ENCODE results near the gene DCP1B. TPM values are rescaled to one million over a fixed set of nuclear protein-coding genes. Genes with fewer than 3 reads are reported as not detected.

Gene DCP1B
- total RNA-seq, 3 donors from 2014 or later (not counting 1 experiment from before 2014, with no cell fraction given) = 4.7 to 8.5 (median 7.5) TPM

- ATAC-seq = peak; percentile 67 to 81 (median 78)
- no peak overlapping the region for H3K27ac ChIP-seq (ENCODE audit: low read length)
Measured at GRCh38 chr12:1915082-1915968, 88.9 kb downstream of the DCP1B start.

GRCh38 chr12:1914114-1914911, 89.9 kb downstream of the DCP1B start:
- Histone ChIP-seq H3K9me3 (ENCODE audit: control insufficient read depth, insufficient read depth, low read length) (no peaks in the 10 kb centered on the region), H3K27ac (ENCODE audit: low read length) (no peak overlapping the region), H3K4me1 (ENCODE audit: control insufficient read depth, insufficient read depth, low read length) (peaks cover 25% of the 10 kb centered on the region), H3K27me3 (ENCODE audit: control insufficient read depth, insufficient read depth, low read length) (no peaks in the 10 kb centered on the region), H3K4me3 (ENCODE audit: low read length) (no peak overlapping the region), H3K36me3 (ENCODE audit: control insufficient read depth, insufficient read depth, low read length) (no peaks in the 10 kb centered on the region)
- H3K4me3 Mint-ChIP-seq = no peak overlapping the region
- H3K27me3 Mint-ChIP-seq (ENCODE audit: low read depth in 2 of 2) = peaks cover 10% of the 10 kb centered on the region in 2 donors
- no peak overlapping the region for H3K27ac Mint-ChIP-seq
- TF ChIP-seq, protein P1, sequence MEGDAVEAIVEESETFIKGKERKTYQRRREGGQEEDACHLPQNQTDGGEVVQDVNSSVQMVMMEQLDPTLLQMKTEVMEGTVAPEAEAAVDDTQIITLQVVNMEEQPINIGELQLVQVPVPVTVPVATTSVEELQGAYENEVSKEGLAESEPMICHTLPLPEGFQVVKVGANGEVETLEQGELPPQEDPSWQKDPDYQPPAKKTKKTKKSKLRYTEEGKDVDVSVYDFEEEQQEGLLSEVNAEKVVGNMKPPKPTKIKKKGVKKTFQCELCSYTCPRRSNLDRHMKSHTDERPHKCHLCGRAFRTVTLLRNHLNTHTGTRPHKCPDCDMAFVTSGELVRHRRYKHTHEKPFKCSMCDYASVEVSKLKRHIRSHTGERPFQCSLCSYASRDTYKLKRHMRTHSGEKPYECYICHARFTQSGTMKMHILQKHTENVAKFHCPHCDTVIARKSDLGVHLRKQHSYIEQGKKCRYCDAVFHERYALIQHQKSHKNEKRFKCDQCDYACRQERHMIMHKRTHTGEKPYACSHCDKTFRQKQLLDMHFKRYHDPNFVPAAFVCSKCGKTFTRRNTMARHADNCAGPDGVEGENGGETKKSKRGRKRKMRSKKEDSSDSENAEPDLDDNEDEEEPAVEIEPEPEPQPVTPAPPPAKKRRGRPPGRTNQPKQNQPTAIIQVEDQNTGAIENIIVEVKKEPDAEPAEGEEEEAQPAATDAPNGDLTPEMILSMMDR (IDR thresholded peaks at IDR 0.05) = no peak
- DNase-seq (no peak), ATAC-seq (no peak)
- no peaks in the 10 kb centered on the region for H3K36me3 Mint-ChIP-seq
- no peaks in the 10 kb centered on the region for H3K9me3 Mint-ChIP-seq
- intact Hi-C loops (cut with micrococcal nuclease) = no loop called here
- peaks cover 17 to 20% of the 10 kb centered on the region in 2 donors for H3K4me1 Mint-ChIP-seq
- 94% methylated on average over 17 of the region's 17 CpGs for WGBS (ENCODE audit: insufficient coverage)

More at GRCh38 chr12:1915082-1915968, 88.9 kb downstream of the DCP1B start:
- no peaks in the 10 kb centered on the region for H3K36me3 ChIP-seq (ENCODE audit: control insufficient read depth, insufficient read depth, low read length)
- H3K36me3 Mint-ChIP-seq = no peaks in the 10 kb centered on the region
- TF ChIP-seq, protein P1 (IDR thresholded peaks at IDR 0.05) = no peak
- no peaks in the 10 kb centered on the region for H3K9me3 Mint-ChIP-seq
- intact Hi-C loops (cut with micrococcal nuclease) = no loop called here
- no peaks in the 10 kb centered on the region for H3K27me3 ChIP-seq (ENCODE audit: control insufficient read depth, insufficient read depth, low read length)
- H3K4me1 Mint-ChIP-seq = peaks cover 17 to 21% of the 10 kb centered on the region in 2 donors
- peaks cover 10% of the 10 kb centered on the region in 2 donors for H3K27me3 Mint-ChIP-seq (ENCODE audit: low read depth in 2 of 2)
- peak overlapping the region in 1 of 2 donors; percentile 58 for H3K27ac Mint-ChIP-seq
- no peaks in the 10 kb centered on the region for H3K9me3 ChIP-seq (ENCODE audit: control insufficient read depth, insufficient read depth, low read length)
- DNase-seq = peak in 1 of 2 donors; percentile 62
- H3K4me3 Mint-ChIP-seq = peak overlapping the region; percentile 55
- WGBS (ENCODE audit: insufficient coverage) = 64% methylated on average over 18 of the region's 18 CpGs
- H3K4me3 ChIP-seq (ENCODE audit: low read length) = no peak overlapping the region
- peaks cover 25% of the 10 kb centered on the region for H3K4me1 ChIP-seq (ENCODE audit: control insufficient read depth, insufficient read depth, low read length)

GRCh38 chr12:1913377-1914113, 90.7 kb downstream of the DCP1B start:
- ATAC-seq = no peak
- no peak overlapping the region for H3K27ac Mint-ChIP-seq

More at GRCh38 chr12:1913377-1914113, 90.7 kb downstream of the DCP1B start:
- no peaks in the 10 kb centered on the region for H3K36me3 ChIP-seq (ENCODE audit: control insufficient read depth, insufficient read depth, low read length)
- H3K4me3 ChIP-seq (ENCODE audit: low read length) = no peak overlapping the region
- H3K4me1 ChIP-seq (ENCODE audit: control insufficient read depth, insufficient read depth, low read length) = peaks cover 22% of the 10 kb centered on the region
- no peak overlapping the region for H3K4me3 Mint-ChIP-seq
- no peaks in the 10 kb centered on the region for H3K9me3 Mint-ChIP-seq
- intact Hi-C loops (cut with micrococcal nuclease) = no loop called here
- no peaks in the 10 kb centered on the region for H3K9me3 ChIP-seq (ENCODE audit: control insufficient read depth, insufficient read depth, low read length)
- WGBS (ENCODE audit: insufficient coverage) = 90% methylated on average over 12 of the region's 12 CpGs
- TF ChIP-seq, protein P1 (IDR thresholded peaks at IDR 0.05) = no peak
- peaks cover 10 to 12% of the 10 kb centered on the region in 2 donors for H3K27me3 Mint-ChIP-seq (ENCODE audit: low read depth in 2 of 2)
- peaks cover 17 to 24% of the 10 kb centered on the region in 2 donors for H3K4me1 Mint-ChIP-seq
- no peaks in the 10 kb centered on the region for H3K36me3 Mint-ChIP-seq
- no peaks in the 10 kb centered on the region for H3K27me3 ChIP-seq (ENCODE audit: control insufficient read depth, insufficient read depth, low read length)
- DNase-seq = no peak
- H3K27ac ChIP-seq (ENCODE audit: low read length) = no peak overlapping the region

Data from natural killer cell (primary cell).